Measurements from ENCODE around the gene SLFN13. TPM values are rescaled to one million over a fixed set of nuclear protein-coding genes. Genes with fewer than 3 reads are reported as not detected.

The SLFN13 gene
- total RNA-seq, 1 experiment from 2014 or later = not detected

- BruUV-seq (replicated peaks) = no TSS peak
- Mint-ChIP-seq H3K36me3 (ENCODE audit: insufficient read depth, unreplicated experiment) (peaks cover 6% of the 10 kb centered on the region), H3K27me3 (ENCODE audit: insufficient read depth, unreplicated experiment) (peaks cover 7% of the 10 kb centered on the region), H3K4me3 (ENCODE audit: unreplicated experiment) (no peak overlapping the region), H3K4me1 (ENCODE audit: low read depth, unreplicated experiment) (peaks cover 10% of the 10 kb centered on the region), H3K27ac (ENCODE audit: unreplicated experiment) (no peak overlapping the region), H3K9me3 (ENCODE audit: unreplicated experiment) (peaks cover 9% of the 10 kb centered on the region)
- Histone ChIP-seq H3K27me3 (replicated peaks; ENCODE audit: control insufficient read depth, insufficient read depth, low read length) (no peaks in the 10 kb centered on the region), H3K36me3 (ENCODE audit: control insufficient read depth, insufficient read depth, low read length) (no peaks in the 10 kb centered on the region), H3K4me1 (peaks cover 7% of the 10 kb centered on the region), H3K9me3 (no peaks in the 10 kb centered on the region), H3K4me3 (ENCODE audit: low read depth, low read length) (no peak overlapping the region)
- CTCF ChIA-PET = no interaction called here
- TF ChIP-seq CTCF (IDR thresholded peaks at IDR 0.05; ENCODE audit: insufficient read depth in 1 of 2, low read depth in 1 of 2, low read length in 1 of 2, severe bottlenecking in 1 of 2, unreplicated experiment in 1 of 2) = no peak
- intact Hi-C loops (cut with micrococcal nuclease; ENCODE audit: unreplicated experiment) = no loop called here
- POLR2A ChIA-PET = no interaction called here
- no peak for DNase-seq
Observed at GRCh38 chr17:35438433-35438832, 10.1 kb downstream of the SLFN13 start.

GRCh38 chr17:35433075-35433894 is 15.3 kb downstream of the SLFN13 start:
- Mint-ChIP-seq H3K27ac (ENCODE audit: unreplicated experiment) (peak overlapping the region; percentile 81), H3K4me3 (ENCODE audit: unreplicated experiment) (no peak overlapping the region), H3K27me3 (ENCODE audit: insufficient read depth, unreplicated experiment) (peaks cover 2% of the 10 kb centered on the region), H3K9me3 (ENCODE audit: unreplicated experiment) (peaks cover 26% of the 10 kb centered on the region), H3K4me1 (ENCODE audit: low read depth, unreplicated experiment) (peaks cover 12% of the 10 kb centered on the region), H3K36me3 (ENCODE audit: insufficient read depth, unreplicated experiment) (peaks cover 6% of the 10 kb centered on the region)
- intact Hi-C loops (cut with micrococcal nuclease; ENCODE audit: unreplicated experiment) = loop anchor here (1.0 kb wide), 1 partner anchor 27 kb away; no protein-coding TSS in a partner anchor
- POLR2A ChIA-PET = no interaction called here
- Histone ChIP-seq H3K4me3 (ENCODE audit: low read depth, low read length) (no peak overlapping the region), H3K4me1 (peaks cover 11% of the 10 kb centered on the region), H3K27me3 (replicated peaks; ENCODE audit: control insufficient read depth, insufficient read depth, low read length) (no peaks in the 10 kb centered on the region), H3K9me3 (no peaks in the 10 kb centered on the region), H3K36me3 (ENCODE audit: control insufficient read depth, insufficient read depth, low read length) (no peaks in the 10 kb centered on the region)
- CTCF ChIA-PET = interaction anchor here (0.9 kb wide), 1 partner anchor 100 kb away, joined by 4 read pairs; no protein-coding TSS in a partner anchor
- no peak for TF ChIP-seq CTCF (IDR thresholded peaks at IDR 0.05; ENCODE audit: insufficient read depth in 1 of 2, low read depth in 1 of 2, low read length in 1 of 2, severe bottlenecking in 1 of 2, unreplicated experiment in 1 of 2)
- DNase-seq = peak; percentile 82 to 91
- BruUV-seq (replicated peaks) = no TSS peak

- ChIA-PET CTCF (no interaction called here), POLR2A (no interaction called here)
- Histone ChIP-seq H3K4me3 (ENCODE audit: low read depth, low read length) (no peak within 1 kb of the TSS), H3K27me3 (replicated peaks; ENCODE audit: control insufficient read depth, insufficient read depth, low read length) (no peaks in the 10 kb centered on the region), H3K9me3 (no peaks in the 10 kb centered on the region), H3K36me3 (ENCODE audit: control insufficient read depth, insufficient read depth, low read length) (no peaks in the 10 kb centered on the region), H3K4me1 (peaks cover 11% of the 10 kb centered on the region)
- no peak for TF ChIP-seq CTCF (IDR thresholded peaks at IDR 0.05; ENCODE audit: insufficient read depth in 1 of 2, low read depth in 1 of 2, low read length in 1 of 2, severe bottlenecking in 1 of 2, unreplicated experiment in 1 of 2)
- peaks cover 12% of the 10 kb centered on the region for H3K4me1 Mint-ChIP-seq (ENCODE audit: low read depth, unreplicated experiment)
- no TSS peak for BruUV-seq (replicated peaks)
- H3K9me3 Mint-ChIP-seq (ENCODE audit: unreplicated experiment) = peaks cover 26% of the 10 kb centered on the region
- no peak for DNase-seq
- intact Hi-C loops (cut with micrococcal nuclease; ENCODE audit: unreplicated experiment) = loop anchor here (1.0 kb wide), 1 partner anchor 28 kb away; no protein-coding TSS in a partner anchor
- H3K27me3 Mint-ChIP-seq (ENCODE audit: insufficient read depth, unreplicated experiment) = peaks cover 5% of the 10 kb centered on the region
- no peak within 1 kb of the TSS for H3K4me3 Mint-ChIP-seq (ENCODE audit: unreplicated experiment)
- H3K27ac Mint-ChIP-seq (ENCODE audit: unreplicated experiment) = peak within 1 kb of the TSS; percentile 81
- peaks cover 6% of the 10 kb centered on the region for H3K36me3 Mint-ChIP-seq (ENCODE audit: insufficient read depth, unreplicated experiment)
Observed at GRCh38 chr17:35432176-35433074, 16.1 kb downstream of the SLFN13 start, which contains the start of gene SLFN12. Gene SLFN12, minus strand, starts transcription at chr17:35432500. Its CDS starts 9,472 bp downstream, at chr17:35423028.

Measured in Caco-2 (cell line).